HEK293 (cell line): Measurements from ENCODE around the gene MATN4.

Experiments
- CTCF ChIA-PET: fragments of 350-600 bp; formaldehyde crosslinking; extraction: SDS; loops from one replicate; lab custom pipeline; 2021; ENCODE audit warnings: antibody characterized with exemption; lab: Yijun Ruan, JAX
- POLR2A ChIA-PET: fragments of 300-600 bp; formaldehyde crosslinking; extraction: SDS; loops from one replicate; lab custom pipeline; 2020; ENCODE audit warnings: antibody characterized with exemption, inconsistent platforms; lab: Yijun Ruan, JAX
- H3K27ac ChIP-seq: fragments of 200-500 bp; sonication (Bioruptor generic); 2 replicates; pipeline ENCODE4 v1.5.1; 2014; ENCODE audit warnings: low read depth, low read length, control low read depth, inconsistent platforms; ENCODE audit errors: extremely low read depth
- H3K36me3 ChIP-seq, 2 experiments: fragments of 200-500 bp in 1 of 2; sonication (Bioruptor generic) in 1 of 2; 1 replicate in 1 of 2; 2 replicates in 1 of 2; pipeline ENCODE4 v1.5.1; 2014 to 2017; ENCODE audit warnings: inconsistent platforms in 2 of 2, low read length in 2 of 2; ENCODE audit not compliant: control insufficient read depth in 2 of 2, insufficient read depth in 1 of 2
- H3K4me1 ChIP-seq: fragments of 200-500 bp; sonication (Bioruptor generic); 2 replicates; pipeline ENCODE4 v1.5.1; 2014; ENCODE audit warnings: mild to moderate bottlenecking, low read length, inconsistent platforms; ENCODE audit not compliant: control insufficient read depth, insufficient read depth
- H3K4me3 ChIP-seq: 2 replicates; pipeline ENCODE4 v1.5.1; 2011; ENCODE audit warnings: low read depth, mild to moderate bottlenecking, control low read depth, low read length, moderate library complexity
- H3K9me3 ChIP-seq: fragments of 200-500 bp; sonication (Bioruptor generic); 2 replicates; pipeline ENCODE4 v1.5.1; 2014; ENCODE audit warnings: low read depth, low read length, inconsistent platforms; ENCODE audit not compliant: control insufficient read depth, insufficient read depth
- GLI4 ChIP-seq: fragments of 450-650 bp; formaldehyde crosslinking; IDR thresholded peaks from 2 replicates; pipeline ENCODE4 v1.5.1; 2016; ENCODE audit warnings: missing biosample characterization, missing genetic modification characterization
- KLF1 ChIP-seq: fragments of 450-650 bp; formaldehyde crosslinking; IDR thresholded peaks from 2 replicates; pipeline ENCODE4 v1.5.1; 2016; ENCODE audit warnings: missing biosample characterization, missing genetic modification characterization
- PRDM1 ChIP-seq: fragments of 450-650 bp; formaldehyde crosslinking; IDR thresholded peaks from 2 replicates; pipeline ENCODE4; 2016; ENCODE audit warnings: missing biosample characterization, missing genetic modification characterization
- SCRT2 ChIP-seq: fragments of 450-650 bp; formaldehyde crosslinking; IDR thresholded peaks from 2 replicates; pipeline ENCODE4 v1.5.1; 2016; ENCODE audit warnings: missing biosample characterization, missing genetic modification characterization
- TCF7L2 ChIP-seq: IDR thresholded peaks from 2 replicates; pipeline ENCODE4 v1.6.1; 2011; ENCODE audit warnings: low read depth, mild to moderate bottlenecking, inconsistent platforms, low read length, moderate library complexity, borderline replicate concordance
- YY2 ChIP-seq: fragments of 450-650 bp; formaldehyde crosslinking; IDR thresholded peaks from 2 replicates; pipeline ENCODE4 v1.5.1; 2016; ENCODE audit warnings: missing biosample characterization, missing genetic modification characterization
- ZNF112 ChIP-seq: fragments of 450-650 bp; formaldehyde crosslinking; IDR thresholded peaks from 2 replicates; pipeline ENCODE4 v1.5.0; 2017; ENCODE audit warnings: missing biosample characterization, missing genetic modification characterization
- ZNF121 ChIP-seq: fragments of 450-650 bp; formaldehyde crosslinking; IDR thresholded peaks from 2 replicates; pipeline ENCODE4 v1.5.1; 2016; ENCODE audit warnings: missing biosample characterization, missing genetic modification characterization
- ZNF140 ChIP-seq: fragments of 450-650 bp; formaldehyde crosslinking; IDR thresholded peaks from 2 replicates; pipeline ENCODE4 v1.5.1; 2016; ENCODE audit warnings: missing biosample characterization, missing genetic modification characterization
- ZNF211 ChIP-seq: fragments of 450-650 bp; formaldehyde crosslinking; IDR thresholded peaks from 2 replicates; pipeline ENCODE4 v1.5.1; 2016; ENCODE audit warnings: low read depth, missing biosample characterization, missing genetic modification characterization
- ZNF302 ChIP-seq: fragments of 450-650 bp; formaldehyde crosslinking; IDR thresholded peaks from 2 replicates; pipeline ENCODE4 v1.5.1; 2016; ENCODE audit warnings: missing biosample characterization, missing genetic modification characterization, low read depth
- ZNF350 ChIP-seq: fragments of 450-650 bp; formaldehyde crosslinking; IDR thresholded peaks from 2 replicates; pipeline ENCODE4 v1.5.0; 2017; ENCODE audit warnings: missing biosample characterization, mild to moderate bottlenecking, missing genetic modification characterization
- ZNF354C ChIP-seq: fragments of 450-650 bp; formaldehyde crosslinking; IDR thresholded peaks from 2 replicates; pipeline ENCODE4 v1.5.1; 2016; ENCODE audit warnings: missing biosample characterization, missing genetic modification characterization, low read depth, borderline replicate concordance
- ZNF561 ChIP-seq: fragments of 450-650 bp; IDR thresholded peaks from 2 replicates; pipeline ENCODE4 v1.5.1; 2018; ENCODE audit warnings: missing biosample characterization, missing genetic modification characterization, borderline replicate concordance
- ZNF585B ChIP-seq: fragments of 450-650 bp; formaldehyde crosslinking; IDR thresholded peaks from 2 replicates; pipeline ENCODE4 v1.5.1; 2016; ENCODE audit warnings: missing biosample characterization, missing genetic modification characterization
- ZNF596 ChIP-seq: fragments of 450-650 bp; IDR thresholded peaks from 2 replicates; pipeline ENCODE4 v1.5.0; 2018; ENCODE audit warnings: missing biosample characterization, mild to moderate bottlenecking, missing genetic modification characterization, moderate library complexity
- ZNF621 ChIP-seq: fragments of 450-650 bp; formaldehyde crosslinking; IDR thresholded peaks from 2 replicates; pipeline ENCODE4 v1.5.1; 2017; ENCODE audit warnings: missing biosample characterization, missing genetic modification characterization
- ZNF654 ChIP-seq: fragments of 450-650 bp; formaldehyde crosslinking; IDR thresholded peaks from 2 replicates; pipeline ENCODE4 v1.5.1; 2016; ENCODE audit warnings: low read depth, missing biosample characterization, missing genetic modification characterization
- TF ChIP-seq, protein P1 (sequence below): fragments of 450-650 bp; formaldehyde crosslinking; IDR thresholded peaks from 2 replicates; pipeline ENCODE4 v1.5.1; 2016; ENCODE audit warnings: missing biosample characterization, missing genetic modification characterization
- TF ChIP-seq, protein P2 (sequence below): fragments of 450-650 bp; formaldehyde crosslinking; IDR thresholded peaks from 2 replicates; pipeline ENCODE4 v1.5.1; 2016; ENCODE audit warnings: missing biosample characterization, missing genetic modification characterization
- TF ChIP-seq, protein P3 (sequence below): fragments of 450-650 bp; formaldehyde crosslinking; IDR thresholded peaks from 2 replicates; pipeline ENCODE4 v1.5.1; 2016; ENCODE audit warnings: missing biosample characterization, missing genetic modification characterization
- TF ChIP-seq, protein P4 (sequence below): fragments of 450-650 bp; formaldehyde crosslinking; IDR thresholded peaks from 2 replicates; pipeline ENCODE4 v1.5.1; 2017; ENCODE audit warnings: missing biosample characterization, missing genetic modification characterization
- TF ChIP-seq, protein P5 (sequence below): fragments of 450-650 bp; formaldehyde crosslinking; IDR thresholded peaks from 2 replicates; pipeline ENCODE4 v1.5.1; 2016; ENCODE audit warnings: missing biosample characterization, missing genetic modification characterization, low read depth
- TF ChIP-seq, protein P6 (sequence below): fragments of 450-650 bp; formaldehyde crosslinking; IDR thresholded peaks from 2 replicates; pipeline ENCODE4 v1.5.1; 2017; ENCODE audit warnings: missing biosample characterization, missing genetic modification characterization
- TF ChIP-seq, protein P7 (sequence below): fragments of 450-650 bp; formaldehyde crosslinking; IDR thresholded peaks from 2 replicates; pipeline ENCODE4 v1.5.1; 2016; ENCODE audit warnings: missing biosample characterization, missing genetic modification characterization

Gene MATN4

DNA sequence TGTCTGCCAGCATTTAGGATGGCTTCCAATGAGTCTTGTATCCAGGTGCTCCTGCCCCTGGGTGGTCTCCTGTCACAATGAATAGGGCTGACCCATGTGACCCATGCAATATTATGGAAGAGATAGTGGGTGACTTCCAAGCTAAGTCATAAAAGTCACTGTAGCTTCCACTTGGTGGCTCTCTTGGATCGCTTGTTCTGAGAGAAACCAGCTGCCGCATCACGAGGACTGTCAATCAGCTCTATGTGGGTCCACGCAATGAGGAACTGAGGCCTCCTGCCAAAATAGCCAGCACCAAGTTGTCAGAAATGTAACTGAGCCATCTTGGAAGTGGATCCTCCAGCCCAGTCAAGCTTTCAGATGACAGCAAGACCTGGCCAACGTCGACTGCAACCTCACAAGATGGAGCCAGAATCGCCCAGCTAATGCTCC lies 14.9 kb upstream of the MATN4 start:
- no peak overlapping the region for H3K27ac ChIP-seq
- no peaks in the 10 kb centered on the region for H3K9me3 ChIP-seq
- H3K36me3 ChIP-seq: peaks cover 0 to 17% of the 10 kb centered on the region in 2 experiments; a peak in 1 of 3 replicates
- ChIA-PET POLR2A (interaction anchor here (0.7 to 1.4 kb wide), 5 partner anchors 25 to 114 kb away, joined by 3 to 7 read pairs (median 3); no protein-coding TSS in a partner anchor), CTCF (interaction anchor here (0.6 to 6.3 kb wide), 10 partner anchors 10 to 448 kb away, joined by 3 to 53 read pairs (median 4); partner anchors contain the start of gene SYS1)
- TF ChIP-seq, protein P1, sequence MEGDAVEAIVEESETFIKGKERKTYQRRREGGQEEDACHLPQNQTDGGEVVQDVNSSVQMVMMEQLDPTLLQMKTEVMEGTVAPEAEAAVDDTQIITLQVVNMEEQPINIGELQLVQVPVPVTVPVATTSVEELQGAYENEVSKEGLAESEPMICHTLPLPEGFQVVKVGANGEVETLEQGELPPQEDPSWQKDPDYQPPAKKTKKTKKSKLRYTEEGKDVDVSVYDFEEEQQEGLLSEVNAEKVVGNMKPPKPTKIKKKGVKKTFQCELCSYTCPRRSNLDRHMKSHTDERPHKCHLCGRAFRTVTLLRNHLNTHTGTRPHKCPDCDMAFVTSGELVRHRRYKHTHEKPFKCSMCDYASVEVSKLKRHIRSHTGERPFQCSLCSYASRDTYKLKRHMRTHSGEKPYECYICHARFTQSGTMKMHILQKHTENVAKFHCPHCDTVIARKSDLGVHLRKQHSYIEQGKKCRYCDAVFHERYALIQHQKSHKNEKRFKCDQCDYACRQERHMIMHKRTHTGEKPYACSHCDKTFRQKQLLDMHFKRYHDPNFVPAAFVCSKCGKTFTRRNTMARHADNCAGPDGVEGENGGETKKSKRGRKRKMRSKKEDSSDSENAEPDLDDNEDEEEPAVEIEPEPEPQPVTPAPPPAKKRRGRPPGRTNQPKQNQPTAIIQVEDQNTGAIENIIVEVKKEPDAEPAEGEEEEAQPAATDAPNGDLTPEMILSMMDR (tag by site-specific recombination): peak; percentile 35; the same call in 1 of the 2 replicates
- TF ChIP-seq ZNF354C: no peak
- TF ChIP-seq, protein P2, sequence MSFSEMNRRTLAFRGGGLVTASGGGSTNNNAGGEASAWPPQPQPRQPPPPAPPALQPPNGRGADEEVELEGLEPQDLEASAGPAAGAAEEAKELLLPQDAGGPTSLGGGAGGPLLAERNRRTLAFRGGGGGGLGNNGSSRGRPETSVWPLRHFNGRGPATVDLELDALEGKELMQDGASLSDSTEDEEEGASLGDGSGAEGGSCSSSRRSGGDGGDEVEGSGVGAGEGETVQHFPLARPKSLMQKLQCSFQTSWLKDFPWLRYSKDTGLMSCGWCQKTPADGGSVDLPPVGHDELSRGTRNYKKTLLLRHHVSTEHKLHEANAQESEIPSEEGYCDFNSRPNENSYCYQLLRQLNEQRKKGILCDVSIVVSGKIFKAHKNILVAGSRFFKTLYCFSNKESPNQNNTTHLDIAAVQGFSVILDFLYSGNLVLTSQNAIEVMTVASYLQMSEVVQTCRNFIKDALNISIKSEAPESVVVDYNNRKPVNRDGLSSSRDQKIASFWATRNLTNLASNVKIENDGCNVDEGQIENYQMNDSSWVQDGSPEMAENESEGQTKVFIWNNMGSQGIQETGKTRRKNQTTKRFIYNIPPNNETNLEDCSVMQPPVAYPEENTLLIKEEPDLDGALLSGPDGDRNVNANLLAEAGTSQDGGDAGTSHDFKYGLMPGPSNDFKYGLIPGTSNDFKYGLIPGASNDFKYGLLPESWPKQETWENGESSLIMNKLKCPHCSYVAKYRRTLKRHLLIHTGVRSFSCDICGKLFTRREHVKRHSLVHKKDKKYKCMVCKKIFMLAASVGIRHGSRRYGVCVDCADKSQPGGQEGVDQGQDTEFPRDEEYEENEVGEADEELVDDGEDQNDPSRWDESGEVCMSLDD (tag by site-specific recombination): no peak
- TF ChIP-seq, protein P3, sequence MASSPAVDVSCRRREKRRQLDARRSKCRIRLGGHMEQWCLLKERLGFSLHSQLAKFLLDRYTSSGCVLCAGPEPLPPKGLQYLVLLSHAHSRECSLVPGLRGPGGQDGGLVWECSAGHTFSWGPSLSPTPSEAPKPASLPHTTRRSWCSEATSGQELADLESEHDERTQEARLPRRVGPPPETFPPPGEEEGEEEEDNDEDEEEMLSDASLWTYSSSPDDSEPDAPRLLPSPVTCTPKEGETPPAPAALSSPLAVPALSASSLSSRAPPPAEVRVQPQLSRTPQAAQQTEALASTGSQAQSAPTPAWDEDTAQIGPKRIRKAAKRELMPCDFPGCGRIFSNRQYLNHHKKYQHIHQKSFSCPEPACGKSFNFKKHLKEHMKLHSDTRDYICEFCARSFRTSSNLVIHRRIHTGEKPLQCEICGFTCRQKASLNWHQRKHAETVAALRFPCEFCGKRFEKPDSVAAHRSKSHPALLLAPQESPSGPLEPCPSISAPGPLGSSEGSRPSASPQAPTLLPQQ (tag by site-specific recombination): 0 out of 2 replicates have a peak, but pooled peaks have one; percentile 40
- TF ChIP-seq ZNF121: no peak
- TF ChIP-seq, protein P4, sequence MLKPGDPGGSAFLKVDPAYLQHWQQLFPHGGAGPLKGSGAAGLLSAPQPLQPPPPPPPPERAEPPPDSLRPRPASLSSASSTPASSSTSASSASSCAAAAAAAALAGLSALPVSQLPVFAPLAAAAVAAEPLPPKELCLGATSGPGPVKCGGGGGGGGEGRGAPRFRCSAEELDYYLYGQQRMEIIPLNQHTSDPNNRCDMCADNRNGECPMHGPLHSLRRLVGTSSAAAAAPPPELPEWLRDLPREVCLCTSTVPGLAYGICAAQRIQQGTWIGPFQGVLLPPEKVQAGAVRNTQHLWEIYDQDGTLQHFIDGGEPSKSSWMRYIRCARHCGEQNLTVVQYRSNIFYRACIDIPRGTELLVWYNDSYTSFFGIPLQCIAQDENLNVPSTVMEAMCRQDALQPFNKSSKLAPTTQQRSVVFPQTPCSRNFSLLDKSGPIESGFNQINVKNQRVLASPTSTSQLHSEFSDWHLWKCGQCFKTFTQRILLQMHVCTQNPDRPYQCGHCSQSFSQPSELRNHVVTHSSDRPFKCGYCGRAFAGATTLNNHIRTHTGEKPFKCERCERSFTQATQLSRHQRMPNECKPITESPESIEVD (tag by site-specific recombination): no peak
- no peak for TF ChIP-seq ZNF585B (tag by site-specific recombination)
- no peak for TF ChIP-seq KLF1 (tag by site-specific recombination)
- TF ChIP-seq, protein P5, sequence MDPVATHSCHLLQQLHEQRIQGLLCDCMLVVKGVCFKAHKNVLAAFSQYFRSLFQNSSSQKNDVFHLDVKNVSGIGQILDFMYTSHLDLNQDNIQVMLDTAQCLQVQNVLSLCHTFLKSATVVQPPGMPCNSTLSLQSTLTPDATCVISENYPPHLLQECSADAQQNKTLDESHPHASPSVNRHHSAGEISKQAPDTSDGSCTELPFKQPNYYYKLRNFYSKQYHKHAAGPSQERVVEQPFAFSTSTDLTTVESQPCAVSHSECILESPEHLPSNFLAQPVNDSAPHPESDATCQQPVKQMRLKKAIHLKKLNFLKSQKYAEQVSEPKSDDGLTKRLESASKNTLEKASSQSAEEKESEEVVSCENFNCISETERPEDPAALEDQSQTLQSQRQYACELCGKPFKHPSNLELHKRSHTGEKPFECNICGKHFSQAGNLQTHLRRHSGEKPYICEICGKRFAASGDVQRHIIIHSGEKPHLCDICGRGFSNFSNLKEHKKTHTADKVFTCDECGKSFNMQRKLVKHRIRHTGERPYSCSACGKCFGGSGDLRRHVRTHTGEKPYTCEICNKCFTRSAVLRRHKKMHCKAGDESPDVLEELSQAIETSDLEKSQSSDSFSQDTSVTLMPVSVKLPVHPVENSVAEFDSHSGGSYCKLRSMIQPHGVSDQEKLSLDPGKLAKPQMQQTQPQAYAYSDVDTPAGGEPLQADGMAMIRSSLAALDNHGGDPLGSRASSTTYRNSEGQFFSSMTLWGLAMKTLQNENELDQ (tag by site-specific recombination): no peak
- TF ChIP-seq ZNF302: no peak
- no peak for TF ChIP-seq YY2
- no peak for TF ChIP-seq SCRT2 (tag by site-specific recombination)
- TF ChIP-seq PRDM1: no peak
- TF ChIP-seq ZNF561: 0 out of 2 replicates have a peak, but pooled peaks have one; percentile 46
- TF ChIP-seq TCF7L2: no peak
- TF ChIP-seq ZNF211: no peak
- TF ChIP-seq ZNF654 (tag by site-specific recombination): peak; percentile 59
- no peak for TF ChIP-seq ZNF112 (tag by site-specific recombination)
- TF ChIP-seq GLI4 (tag by site-specific recombination): no peak
- TF ChIP-seq ZNF140 (tag by site-specific recombination): no peak
- TF ChIP-seq ZNF350 (tag by site-specific recombination): no peak
- TF ChIP-seq, protein P6, sequence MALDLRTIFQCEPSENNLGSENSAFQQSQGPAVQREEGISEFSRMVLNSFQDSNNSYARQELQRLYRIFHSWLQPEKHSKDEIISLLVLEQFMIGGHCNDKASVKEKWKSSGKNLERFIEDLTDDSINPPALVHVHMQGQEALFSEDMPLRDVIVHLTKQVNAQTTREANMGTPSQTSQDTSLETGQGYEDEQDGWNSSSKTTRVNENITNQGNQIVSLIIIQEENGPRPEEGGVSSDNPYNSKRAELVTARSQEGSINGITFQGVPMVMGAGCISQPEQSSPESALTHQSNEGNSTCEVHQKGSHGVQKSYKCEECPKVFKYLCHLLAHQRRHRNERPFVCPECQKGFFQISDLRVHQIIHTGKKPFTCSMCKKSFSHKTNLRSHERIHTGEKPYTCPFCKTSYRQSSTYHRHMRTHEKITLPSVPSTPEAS (tag by site-specific recombination): no peak
- TF ChIP-seq, protein P7, sequence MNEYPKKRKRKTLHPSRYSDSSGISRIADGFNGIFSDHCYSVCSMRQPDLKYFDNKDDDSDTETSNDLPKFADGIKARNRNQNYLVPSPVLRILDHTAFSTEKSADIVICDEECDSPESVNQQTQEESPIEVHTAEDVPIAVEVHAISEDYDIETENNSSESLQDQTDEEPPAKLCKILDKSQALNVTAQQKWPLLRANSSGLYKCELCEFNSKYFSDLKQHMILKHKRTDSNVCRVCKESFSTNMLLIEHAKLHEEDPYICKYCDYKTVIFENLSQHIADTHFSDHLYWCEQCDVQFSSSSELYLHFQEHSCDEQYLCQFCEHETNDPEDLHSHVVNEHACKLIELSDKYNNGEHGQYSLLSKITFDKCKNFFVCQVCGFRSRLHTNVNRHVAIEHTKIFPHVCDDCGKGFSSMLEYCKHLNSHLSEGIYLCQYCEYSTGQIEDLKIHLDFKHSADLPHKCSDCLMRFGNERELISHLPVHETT (tag by site-specific recombination): no peak
- no peak for TF ChIP-seq ZNF596 (tag by site-specific recombination)
- TF ChIP-seq ZNF621 (tag by site-specific recombination): no peak
- H3K4me3 ChIP-seq: no peak overlapping the region
- H3K4me1 ChIP-seq: no peaks in the 10 kb centered on the region; the same call in 1 of the 2 replicates
